GM06990 (cell line): Measurements from ENCODE around the gene GRM8.

Experiments used
- DNase-seq: peaks from one replicate; pipeline ENCODE4 v3.0.0-alpha.2; 2011; ENCODE audit not compliant: insufficient read length; ENCODE audit errors: extremely low read depth
- H3K27me3 ChIP-seq: replicated peaks from 2 replicates; pipeline ENCODE4 v1.6.0; 2011; ENCODE audit warnings: low read length; ENCODE audit not compliant: control insufficient read depth, insufficient read depth
- H3K36me3 ChIP-seq: 2 replicates; pipeline ENCODE4 v1.5.1; 2011; ENCODE audit warnings: low read length; ENCODE audit not compliant: control insufficient read depth, insufficient read depth
- H3K4me3 ChIP-seq: replicated peaks from 2 replicates; pipeline ENCODE4 v1.5.1; 2011; ENCODE audit warnings: low read depth, mild to moderate bottlenecking, control low read depth, low read length
- CTCF ChIP-seq: IDR thresholded peaks from 2 replicates; pipeline ENCODE4 v1.5.1; 2011; ENCODE audit warnings: low read length, control low read depth, mild to moderate bottlenecking, inconsistent platforms; ENCODE audit not compliant: insufficient read depth, poor library complexity, severe bottlenecking

The GRM8 gene

DNA sequence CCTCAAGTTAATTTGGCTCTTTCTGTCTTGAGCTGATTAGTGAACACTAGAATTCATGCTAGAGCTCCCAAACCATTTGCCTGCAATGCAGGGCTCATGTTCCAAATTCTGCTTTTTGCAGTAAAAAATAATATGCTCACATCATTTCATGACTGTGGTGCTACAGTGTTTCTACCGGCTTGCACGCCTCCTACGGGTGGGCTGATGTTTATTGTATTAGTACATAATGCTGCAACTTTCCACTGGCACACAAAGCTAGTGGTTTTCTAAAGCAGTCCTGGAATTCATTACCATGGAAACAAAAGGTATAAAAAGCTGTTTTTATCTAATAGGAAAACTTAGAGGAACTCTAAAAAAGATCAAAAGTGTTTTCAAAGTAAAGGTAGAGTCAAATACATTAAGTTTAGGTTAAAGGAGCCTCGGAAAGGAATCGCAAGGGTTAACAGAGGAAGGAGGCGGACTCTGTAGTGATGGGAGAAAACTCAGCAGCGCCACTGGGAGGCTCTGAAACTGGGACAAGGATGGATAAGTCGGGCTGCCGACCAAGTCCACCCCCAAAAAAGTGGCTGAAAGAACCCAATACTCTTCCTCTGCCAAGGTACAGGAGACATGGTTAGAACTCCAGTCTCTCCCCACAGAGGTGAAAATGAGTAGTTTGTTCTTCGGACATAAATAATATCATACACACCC is 25.9 kb downstream of the GRM8 start:
- Histone ChIP-seq H3K4me3 (no peak overlapping the region), H3K36me3 (no peaks in the 10 kb centered on the region), H3K27me3 (no peaks in the 10 kb centered on the region)
- no peak for TF ChIP-seq CTCF
- no peak for DNase-seq

DNA sequence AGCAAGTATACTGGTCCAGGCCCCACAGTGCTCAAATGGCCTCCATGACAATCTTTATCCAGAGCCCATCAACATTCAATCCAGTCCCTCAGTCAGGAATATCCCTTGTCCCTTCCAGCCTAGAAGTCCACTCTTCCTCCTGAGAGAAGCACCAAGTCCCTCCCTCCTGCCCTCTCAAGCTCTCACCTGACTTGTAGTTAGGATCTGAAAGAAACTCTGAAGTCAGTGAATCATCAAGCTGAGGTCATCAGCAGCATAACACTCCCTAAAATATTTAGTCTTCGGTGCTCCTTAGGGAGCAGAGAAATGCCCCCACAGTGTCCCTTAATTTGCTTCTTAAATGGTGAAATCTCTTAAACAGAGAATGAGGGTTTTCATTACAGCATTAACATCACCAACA is 31.0 kb downstream of the GRM8 start:
- Histone ChIP-seq H3K36me3 (no peaks in the 10 kb centered on the region), H3K4me3 (no peak overlapping the region), H3K27me3 (no peaks in the 10 kb centered on the region)
- no peak for TF ChIP-seq CTCF
- DNase-seq: no peak

GRCh38 chr7:127214956-127215718 is 37.6 kb downstream of the GRM8 start:
- no peak for DNase-seq
- Histone ChIP-seq H3K4me3 (no peak overlapping the region), H3K36me3 (no peaks in the 10 kb centered on the region), H3K27me3 (no peaks in the 10 kb centered on the region)
- TF ChIP-seq CTCF: no peak

GRCh38 chr7:127209886-127210285 is 42.9 kb downstream of the GRM8 start:
- H3K4me3 ChIP-seq: no peak overlapping the region
- TF ChIP-seq CTCF: no peak
- no peaks in the 10 kb centered on the region for H3K36me3 ChIP-seq
- no peak for DNase-seq
- H3K27me3 ChIP-seq: no peaks in the 10 kb centered on the region

DNA sequence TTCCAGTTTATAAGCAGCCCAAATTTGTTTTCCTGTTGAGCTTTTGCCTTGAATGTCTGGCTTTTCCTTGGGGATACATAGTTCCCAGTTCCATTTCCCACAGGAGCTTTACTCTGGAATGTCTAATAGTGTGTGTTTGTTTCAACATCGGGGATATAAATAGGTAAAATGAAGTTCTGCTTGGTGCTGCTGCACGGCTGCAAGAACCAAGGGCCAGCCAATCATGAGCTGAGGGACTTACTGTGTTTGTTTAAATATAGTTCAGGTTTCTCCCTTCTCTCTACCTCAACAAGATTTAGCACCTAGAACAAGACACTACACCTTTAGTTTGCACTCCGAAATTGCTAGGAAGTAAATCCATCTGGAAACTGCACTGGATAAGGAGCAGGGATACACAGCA is 43.9 kb downstream of the GRM8 start:
- Histone ChIP-seq H3K36me3 (no peaks in the 10 kb centered on the region), H3K4me3 (no peak overlapping the region), H3K27me3 (no peaks in the 10 kb centered on the region)
- no peak for TF ChIP-seq CTCF
- DNase-seq: no peak

- no peak for DNase-seq
- Histone ChIP-seq H3K27me3 (no peaks in the 10 kb centered on the region), H3K4me3 (no peak overlapping the region), H3K36me3 (no peaks in the 10 kb centered on the region)
- TF ChIP-seq CTCF: no peak
Measured at GRCh38 chr7:127208351-127208750, 44.4 kb downstream of the GRM8 start.
